IPS-NIHi7 (cell line): ENCODE measurements around the gene SCN9A.
"Not testable (repeated sequence)": the region's sequence is repeated elsewhere in the genome, so short reads cannot be mapped to it uniquely, and the experiment has no call there.

Experiments
- DNase-seq: peaks from one replicate; pipeline ENCODE4 v3.0.0; 2012; ENCODE audit warnings: mixed read lengths; ENCODE audit errors: extremely low spot score

Gene SCN9A

DNA sequence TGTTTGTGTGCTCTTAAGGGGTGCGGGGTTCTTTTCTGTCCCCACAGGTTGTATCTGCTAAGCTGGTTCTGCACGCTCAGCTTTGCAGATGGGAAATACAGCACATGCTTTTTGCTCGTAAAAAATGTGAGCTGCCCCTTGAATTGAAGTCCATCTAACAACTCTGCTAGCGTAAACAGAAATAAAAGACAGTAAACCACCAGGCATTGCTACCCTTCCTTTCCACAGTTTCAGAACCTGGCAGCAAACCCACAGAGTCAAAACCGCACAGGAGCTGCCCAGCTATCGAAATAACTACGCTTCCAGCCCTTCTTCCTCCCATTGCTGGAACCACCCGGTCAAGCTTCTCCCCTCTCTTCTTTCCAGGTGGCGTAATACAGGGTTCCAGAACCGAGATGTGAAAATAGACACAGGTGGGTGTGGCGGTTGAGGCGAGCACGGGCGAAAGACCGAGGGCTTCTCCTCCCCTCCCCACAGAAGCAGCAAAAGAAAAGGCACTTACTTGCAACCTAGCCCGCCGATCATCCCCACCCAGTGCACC lies 479 bp downstream of the SCN9A start:
- DNase-seq = no peak

DNA sequence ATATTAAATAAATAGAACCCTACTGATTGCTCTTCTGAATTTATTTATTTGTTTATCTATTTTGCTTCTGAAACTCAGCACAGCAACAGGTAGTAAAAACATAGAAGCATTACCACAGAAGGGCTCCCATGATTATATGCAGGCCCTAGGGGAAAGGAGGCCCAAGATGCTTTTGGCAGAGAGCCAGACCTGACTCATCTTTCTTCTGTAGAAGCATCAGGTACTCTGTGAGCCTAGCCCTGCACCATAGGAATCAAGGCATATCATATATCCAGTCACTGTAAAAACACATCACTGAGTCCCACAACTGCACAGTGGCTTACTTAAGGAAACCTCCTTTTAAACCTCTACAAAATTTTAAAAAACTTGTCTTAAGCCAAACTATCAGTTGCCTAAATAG lies 1.8 kb downstream of the SCN9A start:
- DNase-seq = no peak

DNA sequence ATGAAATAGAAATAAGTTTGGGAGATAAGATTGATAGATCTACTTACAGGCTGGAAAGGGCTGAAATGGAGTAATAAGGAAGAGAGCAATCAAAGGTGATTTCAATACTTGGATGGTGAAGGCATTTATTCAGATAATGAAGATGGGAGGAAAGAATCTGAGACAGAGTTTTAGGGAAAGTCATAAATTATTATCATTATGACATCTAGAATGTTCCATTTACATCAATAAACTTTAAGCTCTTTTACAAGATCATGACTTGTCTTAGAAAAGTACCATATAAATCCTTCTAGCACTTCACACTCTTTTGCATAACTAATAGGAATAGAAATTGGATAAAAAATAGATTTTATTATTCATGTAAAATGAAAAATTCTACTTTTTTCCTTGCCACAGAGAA lies 2.2 kb downstream of the SCN9A start:
- DNase-seq = no peak

DNA sequence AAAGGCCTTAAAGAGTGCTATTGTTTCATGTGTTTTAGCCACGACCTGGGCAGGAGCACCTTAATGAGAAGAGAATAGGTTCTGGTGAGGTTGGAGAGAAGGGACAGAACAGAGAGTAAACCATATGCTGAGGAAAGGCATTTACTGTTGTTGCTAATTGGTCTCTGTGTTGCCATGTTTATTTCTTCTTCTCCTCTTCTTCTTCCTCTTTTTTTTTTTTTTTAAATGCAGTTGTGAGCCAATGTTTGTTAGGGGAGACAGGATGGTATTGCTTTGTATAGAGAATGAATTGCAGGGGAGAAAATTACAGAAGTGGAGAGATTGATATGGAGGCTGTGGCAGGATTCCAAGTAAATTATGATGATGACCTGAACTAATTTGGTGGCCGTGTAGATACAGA lies 2.6 kb downstream of the SCN9A start:
- DNase-seq = peak; percentile 12

DNA sequence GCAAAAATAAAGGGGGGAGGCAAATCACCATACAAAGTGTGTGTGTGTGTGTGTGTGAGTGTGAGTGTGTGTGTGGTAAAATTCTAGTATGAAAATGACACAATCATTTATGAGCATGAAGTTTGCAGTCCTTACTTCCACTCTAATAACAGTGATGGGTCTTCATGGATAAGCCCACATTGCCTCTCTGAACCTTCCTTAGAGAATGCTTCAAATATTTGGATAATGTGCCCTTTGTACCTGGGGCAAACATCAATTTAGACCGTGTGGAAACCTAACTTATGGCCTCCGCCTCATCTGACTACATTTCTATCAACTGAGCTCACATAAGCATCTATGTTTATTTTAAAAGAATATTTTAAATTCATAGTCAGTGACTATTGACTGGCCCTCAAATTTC lies 3.7 kb downstream of the SCN9A start:
- no peak for DNase-seq

DNA sequence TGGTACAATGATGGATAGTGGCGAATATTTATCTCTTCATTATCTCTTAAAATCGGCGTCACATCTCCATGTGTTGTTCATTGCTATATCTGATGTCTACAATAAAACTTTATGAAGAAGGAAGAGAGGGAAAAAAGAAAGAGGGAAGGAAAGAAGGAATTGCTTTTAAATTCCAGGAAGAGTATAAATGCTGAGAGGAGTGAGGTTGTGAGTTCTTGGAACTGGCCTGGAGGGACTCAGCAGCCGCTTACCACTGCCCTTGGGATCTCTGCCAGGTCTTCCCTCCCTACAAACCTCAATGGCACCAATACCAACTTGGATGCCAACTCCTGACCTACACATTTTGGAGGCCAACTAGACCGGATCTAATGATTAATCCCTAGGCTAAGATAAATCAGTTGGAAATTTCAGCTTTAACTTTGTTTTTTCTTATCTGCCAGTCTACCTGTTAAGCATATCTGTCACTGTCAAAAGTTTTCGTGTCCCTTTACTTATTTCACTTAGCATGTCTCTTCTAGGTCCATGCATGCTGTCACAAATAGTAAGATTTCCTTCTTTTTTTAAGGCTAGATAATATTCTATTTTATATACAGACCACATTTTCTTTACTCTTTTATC lies 9.8 kb downstream of the SCN9A start:
- DNase-seq = no peak

DNA sequence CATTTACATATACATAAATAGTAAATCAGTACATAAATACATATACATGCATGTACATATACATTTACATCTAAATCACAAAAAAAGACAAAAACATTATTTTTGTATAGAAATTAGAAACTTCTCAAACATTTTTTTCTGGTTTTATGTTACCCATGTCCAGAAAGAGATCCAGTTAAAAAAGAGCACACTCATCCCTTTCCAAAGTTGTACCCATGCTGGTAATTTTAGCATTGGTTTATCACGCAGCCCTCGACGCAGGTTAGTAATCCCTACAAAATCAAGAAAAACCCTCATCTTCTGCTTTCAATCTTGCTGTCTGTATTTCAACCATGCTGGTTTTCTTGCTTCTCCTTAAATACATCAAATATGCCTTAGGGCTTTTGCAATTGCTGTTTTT lies 10.5 kb downstream of the SCN9A start:
- no peak for DNase-seq

DNA sequence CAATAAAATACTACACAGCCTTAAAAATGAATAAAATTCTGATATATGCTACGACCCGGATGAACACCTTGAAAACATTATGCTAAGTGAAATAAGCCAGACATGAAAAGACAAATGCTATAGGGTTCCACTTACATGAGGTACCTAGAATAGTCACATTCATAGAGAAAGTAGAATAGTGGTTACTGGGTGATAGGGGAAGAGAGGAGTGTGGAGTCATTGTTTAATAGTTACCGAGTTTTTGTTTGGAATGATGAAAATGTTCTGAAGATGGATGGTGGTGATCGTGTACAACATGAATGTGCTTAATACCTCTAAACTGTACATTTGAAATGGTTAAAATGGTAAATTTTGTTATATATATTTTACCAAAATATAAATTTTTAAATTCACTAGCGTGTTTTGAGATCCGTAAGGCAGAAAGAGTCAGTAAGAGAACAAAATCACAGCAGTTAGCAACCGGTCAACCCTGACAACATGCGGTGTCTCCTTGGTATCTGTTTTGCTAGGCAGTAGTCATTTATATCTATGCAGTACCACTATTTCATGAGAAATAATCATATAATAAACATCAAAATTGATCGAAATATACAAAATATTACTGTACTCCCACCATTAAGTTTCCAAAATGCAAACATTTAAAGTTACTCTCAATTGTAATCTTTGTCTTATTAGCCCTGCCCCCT lies 11.1 kb downstream of the SCN9A start:
- DNase-seq = no peak

DNA sequence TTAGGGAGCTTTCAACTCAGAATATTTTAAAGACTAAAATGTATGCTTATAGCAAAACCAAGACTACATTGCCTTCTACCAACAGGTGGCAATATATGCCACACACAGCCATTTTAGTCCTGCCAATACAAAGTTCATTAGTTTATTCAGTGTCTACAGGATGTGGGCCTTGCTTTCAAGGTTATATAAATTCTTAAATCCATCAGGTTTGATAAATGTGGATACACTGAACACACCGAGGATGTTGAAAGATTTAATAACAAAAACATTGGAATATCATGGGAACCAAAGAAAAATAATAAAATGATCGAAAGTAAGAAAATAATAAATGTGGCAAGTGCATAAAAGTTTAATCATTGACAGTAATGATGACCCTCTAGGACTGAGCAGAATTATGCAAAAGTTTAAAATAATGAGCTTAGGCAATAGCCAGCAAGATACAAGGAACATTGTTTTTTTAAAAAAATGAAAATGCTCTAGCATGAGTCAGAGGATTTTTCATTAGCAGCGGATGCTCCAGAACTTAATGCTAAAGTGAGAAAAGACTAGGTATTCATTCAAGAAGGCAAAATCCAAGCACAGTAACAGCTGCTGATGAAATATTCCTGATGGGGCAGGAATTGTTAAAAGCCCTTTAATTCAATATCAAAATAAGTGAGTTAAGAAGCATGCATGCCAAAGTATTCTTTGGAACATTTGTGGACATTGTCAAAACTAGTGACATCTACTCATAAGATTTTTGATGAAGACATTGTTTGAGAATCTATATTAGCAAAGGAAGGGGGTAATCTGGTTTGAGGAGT lies 14.2 kb downstream of the SCN9A start:
- no peak for DNase-seq

DNA sequence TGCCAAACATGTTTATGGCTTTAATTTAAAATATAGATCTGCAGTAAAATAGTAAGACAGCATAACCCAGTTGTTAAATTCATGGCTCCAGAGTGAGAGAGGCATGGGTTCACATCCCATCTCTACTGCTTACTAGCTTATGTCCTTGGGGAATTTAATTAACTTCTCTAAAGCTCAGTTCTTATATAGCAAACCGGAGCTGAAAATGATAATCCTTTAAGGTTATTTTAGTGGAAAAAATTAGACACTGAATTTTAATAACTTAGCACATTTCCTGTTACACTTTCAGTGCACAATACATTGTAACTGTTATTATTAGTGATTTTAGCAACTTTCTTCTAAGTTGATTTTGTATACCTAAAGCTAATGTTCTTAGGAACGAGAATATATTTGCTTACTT lies 14.8 kb downstream of the SCN9A start:
- DNase-seq = no peak

DNA sequence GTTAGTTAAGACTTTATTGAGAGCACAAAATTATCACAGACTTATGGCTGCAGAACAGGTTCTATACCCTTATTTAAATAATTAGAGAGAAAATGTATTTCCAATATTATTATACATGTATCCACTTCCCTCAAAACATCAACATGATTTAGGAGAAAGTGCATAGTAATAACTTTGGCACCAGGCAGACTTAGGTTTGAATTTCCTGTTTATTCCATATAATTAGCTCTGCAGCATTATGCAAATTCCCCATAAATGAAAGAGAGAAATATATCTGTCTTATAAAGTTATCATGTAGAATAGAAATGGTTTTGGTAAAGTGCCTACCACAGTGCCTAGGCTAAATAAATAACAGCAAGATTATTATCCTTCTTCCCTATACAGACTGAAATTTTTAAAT lies 15.3 kb downstream of the SCN9A start:
- no peak for DNase-seq

DNA sequence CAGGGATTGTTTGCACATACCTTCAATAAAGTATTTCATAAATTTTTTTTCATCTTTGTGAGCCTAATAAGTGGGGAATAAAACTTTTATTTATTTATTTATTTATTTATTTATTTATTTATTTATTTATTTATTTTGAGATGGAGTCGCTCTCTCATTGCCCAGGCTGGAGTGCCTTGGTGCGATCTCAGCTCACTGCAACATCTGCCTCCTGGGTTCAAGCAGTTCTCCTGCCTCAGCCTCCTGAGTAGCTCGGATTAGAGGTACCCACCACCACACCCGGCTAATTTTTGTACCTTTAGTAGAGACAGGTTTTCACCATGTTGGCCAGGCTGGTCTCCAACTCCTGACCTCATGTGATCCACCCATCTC lies 17.8 kb downstream of the SCN9A start:
- DNase-seq = not testable (repeated sequence)

DNA sequence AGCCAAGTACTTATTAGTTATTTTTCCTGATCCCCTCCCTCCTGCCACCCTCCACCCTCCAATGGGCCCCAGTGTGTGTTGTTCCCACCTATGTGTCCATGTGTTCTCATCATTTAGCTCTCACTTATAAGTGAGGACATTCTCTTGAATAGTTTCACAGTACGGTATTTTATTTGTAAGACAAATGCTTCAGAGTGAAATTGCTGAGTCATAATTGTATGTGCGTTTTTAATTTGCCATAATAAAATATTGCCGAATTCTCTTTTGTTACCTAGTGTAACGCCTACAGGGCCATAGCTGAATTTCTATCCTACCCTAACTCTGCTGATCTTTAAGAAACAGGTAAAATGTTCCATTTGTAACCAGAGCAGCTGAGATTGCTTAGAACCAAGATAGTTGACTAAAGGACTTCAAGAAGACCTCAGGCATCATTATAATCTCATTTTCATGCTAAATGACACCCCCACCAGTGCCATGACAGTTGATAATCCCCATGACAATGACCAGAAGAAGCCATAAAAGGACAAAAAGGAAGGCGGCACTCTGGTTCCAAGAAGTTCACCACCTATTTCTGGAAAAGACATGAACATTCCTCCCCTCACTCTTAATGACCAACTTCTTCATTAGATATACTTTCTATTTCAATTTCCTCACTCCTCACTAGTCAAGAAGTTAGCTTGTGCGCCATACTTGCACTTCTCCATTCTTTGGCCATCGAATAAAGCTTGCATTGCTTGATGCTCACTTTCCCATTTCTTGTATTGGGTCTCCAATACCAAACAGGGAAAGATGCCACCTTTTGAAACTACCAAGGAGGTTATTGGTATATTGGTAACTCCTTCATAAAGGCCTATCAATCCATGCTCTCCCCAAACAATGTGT lies 18.4 kb downstream of the SCN9A start:
- no peak for DNase-seq

DNA sequence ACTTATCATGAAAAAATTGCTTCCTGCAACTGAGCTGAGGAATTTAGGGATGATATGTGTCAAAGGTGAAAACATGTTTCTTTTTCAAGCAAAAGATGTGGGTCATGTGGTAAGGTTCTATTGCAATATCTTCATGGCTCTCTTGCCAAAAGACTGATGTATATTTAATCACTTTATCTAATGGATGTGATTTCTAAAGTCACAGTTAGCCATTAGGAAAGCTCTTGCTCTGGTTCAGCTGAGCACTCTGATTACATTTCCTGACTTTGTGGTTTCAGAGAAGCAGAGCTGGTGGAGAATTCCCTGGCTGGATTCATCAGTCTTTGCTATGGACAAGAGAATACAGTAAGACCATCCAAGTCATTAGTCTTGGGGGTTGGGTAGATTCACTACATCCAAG lies 24.4 kb downstream of the SCN9A start:
- no peak for DNase-seq

DNA sequence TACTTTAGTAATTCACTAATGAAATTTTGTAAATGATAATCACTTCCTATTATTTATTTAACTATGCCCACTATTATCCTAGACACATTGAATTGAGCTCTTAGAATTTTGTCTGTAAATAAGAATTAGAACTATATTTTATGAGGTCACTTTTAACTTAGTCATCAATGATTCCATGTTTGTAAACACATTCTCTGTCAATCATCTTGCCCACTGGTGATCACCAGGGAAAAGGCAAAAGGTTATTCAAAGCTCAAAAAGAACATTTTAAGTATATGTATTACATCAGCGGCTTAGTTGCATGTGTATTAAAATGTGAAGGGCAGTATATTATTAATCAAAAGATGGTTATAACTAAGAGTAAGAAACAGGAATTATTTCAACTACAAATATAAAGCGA lies 25.2 kb downstream of the SCN9A start:
- DNase-seq = no peak

DNA sequence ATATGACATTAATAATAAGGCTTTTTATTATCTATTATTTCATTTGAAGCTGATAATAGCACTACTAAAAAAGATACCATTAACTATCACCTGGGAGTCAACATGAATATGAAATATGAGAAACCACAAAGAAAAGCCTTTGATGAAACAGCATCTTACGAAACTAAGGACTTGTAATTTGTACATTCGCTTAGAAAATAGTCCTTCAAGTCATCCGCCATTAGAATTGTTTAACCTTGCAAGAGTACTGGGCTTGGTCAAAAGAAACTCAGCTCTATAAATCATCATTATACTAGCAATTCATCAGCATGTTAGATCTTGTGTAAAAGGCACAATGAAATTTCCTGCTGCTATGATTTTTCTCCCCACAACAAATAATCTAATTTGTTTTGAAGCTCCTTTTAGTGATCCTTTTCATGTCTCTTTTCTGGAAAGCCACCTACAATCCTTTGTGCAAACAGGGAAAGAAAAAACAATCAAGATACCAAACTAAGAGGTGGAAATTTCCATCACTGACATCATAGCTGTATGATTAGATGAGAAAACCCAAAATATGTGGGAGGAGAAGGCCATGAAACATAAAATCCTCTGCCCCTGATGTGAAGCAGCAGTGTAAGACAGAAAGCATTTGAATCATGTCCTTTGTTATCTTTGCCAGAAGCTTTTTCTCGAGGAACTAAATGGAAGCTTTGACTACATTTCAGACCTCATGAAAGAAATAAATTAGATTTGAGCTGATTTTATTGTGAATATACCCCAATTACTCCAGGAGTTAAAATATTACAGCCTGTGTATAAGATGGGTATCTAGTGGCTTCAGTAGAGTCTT lies 31.2 kb downstream of the SCN9A start:
- DNase-seq = no peak

DNA sequence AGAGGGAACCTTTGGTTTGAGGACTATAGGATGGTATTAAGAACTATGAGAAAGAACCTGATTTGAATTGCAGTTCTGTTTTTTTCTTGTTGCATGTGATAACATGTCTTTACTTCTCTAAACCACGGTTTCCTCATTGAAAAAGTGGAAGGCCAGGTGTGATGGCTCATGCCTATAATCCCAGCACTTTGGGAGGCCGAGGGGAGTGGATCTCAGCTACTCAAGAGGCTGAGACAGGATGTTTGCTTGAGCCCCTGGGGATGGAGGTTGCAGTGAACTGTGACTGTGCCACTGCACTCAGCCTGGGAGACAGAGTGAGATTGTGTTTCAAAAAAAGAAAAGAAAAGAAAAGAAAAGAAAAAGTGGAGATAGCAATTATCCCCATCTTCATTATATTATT lies 32.3 kb downstream of the SCN9A start:
- no peak for DNase-seq

DNA sequence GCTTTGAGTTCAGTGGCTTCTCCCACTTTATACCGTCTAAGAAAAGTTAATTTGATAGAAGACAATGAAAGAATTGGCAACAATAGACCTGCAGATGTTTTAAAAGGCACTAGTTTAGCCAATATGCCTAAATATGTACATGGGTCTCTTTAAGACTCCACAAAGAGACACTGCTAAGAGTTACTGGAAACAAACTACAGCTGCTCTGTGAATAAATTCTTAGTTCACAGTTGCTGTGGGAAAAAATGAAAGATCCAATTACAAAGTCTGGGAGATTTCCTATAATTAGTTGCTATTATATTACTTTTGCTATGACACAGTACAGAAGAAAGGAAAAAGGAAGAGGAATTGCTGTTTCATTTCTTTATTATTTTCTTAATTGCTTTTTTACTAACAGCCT lies 34.3 kb downstream of the SCN9A start:
- no peak for DNase-seq

DNA sequence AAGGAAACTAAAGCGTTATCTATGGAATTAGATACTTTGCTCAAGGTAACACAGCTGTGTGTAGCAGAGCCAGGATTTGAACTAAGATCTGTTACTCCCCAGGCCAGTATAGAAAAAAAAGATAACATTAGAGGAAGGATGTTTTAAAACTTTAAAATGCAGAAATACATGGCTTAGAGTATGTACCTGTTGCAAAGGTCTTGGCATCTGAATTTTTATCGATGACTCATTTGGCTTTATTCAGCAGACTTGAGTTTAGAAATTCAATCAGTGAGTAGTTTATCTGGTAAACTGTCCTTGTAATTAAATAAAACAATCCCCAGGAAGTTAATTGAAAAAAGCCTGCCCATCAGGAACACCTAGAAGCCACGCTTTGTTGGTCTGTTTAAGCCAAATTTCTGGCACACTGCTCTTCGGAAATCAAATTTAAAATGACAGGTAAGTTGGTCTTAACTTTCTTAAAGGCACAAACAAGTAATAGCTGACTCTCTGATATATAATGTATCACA lies 36.9 kb downstream of the SCN9A start:
- DNase-seq = no peak

DNA sequence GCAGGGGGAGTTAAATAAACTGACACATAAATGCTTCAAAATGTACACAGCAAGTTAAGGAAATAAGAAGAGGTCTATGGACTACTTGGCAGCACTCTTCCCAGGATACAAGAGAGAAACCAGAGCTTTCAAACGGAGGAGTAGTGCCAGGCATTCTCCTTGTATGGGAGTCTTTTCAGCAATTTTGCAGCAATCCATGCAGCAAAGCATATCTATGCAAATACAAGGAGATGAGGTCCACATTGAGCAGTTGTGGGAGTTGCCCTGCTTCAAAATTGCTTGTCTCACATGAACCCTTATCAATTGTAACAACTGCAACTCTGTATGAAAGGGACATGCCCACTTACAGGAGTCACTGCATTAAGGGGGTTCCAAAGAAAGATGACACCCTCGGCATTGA lies 37.8 kb downstream of the SCN9A start:
- no peak for DNase-seq

DNA sequence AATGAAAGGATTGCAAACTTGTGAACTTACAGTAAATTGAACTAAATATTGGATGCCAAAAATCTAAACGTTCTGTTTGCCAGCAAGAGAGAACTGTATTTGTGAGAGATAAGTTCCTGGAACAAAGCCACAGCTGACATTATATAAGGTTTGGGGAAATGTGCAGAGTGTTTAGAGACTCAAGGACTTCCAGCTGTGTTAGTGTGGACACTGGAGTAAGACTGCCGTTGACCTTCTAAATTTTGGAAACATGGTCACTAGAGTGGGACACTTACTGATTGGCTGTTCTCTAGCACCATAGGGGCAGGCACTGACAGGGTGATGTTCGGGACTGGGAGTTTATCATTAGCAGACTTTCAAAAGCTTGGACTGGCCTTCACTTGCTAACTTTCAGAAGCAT lies 40.5 kb downstream of the SCN9A start:
- DNase-seq = no peak
